ENCODE measurements around the gene KRT71.
"Not testable (repeated sequence)": the region's sequence is repeated elsewhere in the genome, so short reads cannot be mapped to it uniquely, and the experiment has no call there.

The KRT71 gene

DNA sequence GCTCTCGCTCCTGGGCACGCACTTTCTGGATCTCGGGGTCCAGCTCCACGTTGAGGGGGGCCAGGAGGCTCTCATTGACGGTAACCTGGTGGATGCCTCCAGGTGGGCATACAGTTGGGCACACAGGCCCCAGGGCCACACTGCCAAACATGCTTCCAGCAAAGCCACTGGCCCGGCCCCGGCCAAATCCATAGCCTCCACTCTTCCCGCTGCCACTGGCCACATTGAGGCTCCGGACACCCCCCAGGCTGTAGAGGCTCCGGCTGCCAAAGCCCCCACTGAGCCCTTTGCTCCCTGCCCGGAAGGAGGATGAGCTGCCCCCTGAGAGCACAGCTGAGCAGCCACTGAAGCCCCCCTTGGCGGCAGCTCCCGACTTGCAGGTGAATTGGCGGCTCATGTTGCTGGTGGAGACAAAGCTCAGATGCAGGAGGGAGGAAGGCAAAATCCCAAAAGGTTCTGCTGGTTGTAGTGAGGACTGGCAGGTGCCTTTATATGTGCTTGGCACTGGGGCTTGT is at the start of gene KRT71:
Gene KRT71 (minus strand): TSS at position 465 of the 515 bp plus-strand sequence. CDS start 68 bp downstream, at position 397.
- no peaks in the 10 kb centered on the region for H3K4me1 Mint-ChIP-seq
- H3K4me3 Mint-ChIP-seq, result no peak within 1 kb of the TSS
- no peaks in the 10 kb centered on the region for H3K36me3 Mint-ChIP-seq
- ATAC-seq (ENCODE audit: low read depth), result no peak
- DNase-seq (ENCODE audit: low spot score in 2 of 2), result no peak
- no peaks in the 10 kb centered on the region for H3K9me3 Mint-ChIP-seq
- H3K27ac Mint-ChIP-seq, result no peak within 1 kb of the TSS
- H3K27me3 Mint-ChIP-seq, result peaks cover 22% of the 10 kb centered on the region

DNA sequence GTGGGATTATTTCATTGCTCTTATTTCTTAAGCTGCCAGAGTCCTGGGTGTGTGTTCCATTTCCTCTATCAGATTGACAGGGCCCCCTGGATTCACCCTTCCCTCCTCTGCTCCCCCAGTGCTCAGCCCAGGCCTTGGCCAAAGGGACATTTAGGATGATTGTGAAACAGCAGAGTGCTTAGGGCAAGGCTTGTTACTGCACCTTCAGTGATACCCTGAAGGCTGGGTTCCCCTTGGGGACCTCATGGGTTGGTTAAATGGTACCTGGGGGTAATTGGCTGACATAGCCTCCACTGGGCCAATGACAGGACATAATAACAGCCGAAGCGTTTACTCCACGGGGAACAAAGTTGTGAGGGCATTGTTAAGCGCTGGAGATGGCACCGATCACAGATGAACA is 49.6 kb upstream of the KRT71 start:
- ATAC-seq (ENCODE audit: low read depth) (no peak), DNase-seq (ENCODE audit: low spot score in 2 of 2) (no peak)
- Mint-ChIP-seq H3K27ac (no peak overlapping the region), H3K27me3 (peaks cover 15% of the 10 kb centered on the region), H3K4me3 (no peak overlapping the region), H3K4me1 (no peaks in the 10 kb centered on the region), H3K36me3 (no peaks in the 10 kb centered on the region), H3K9me3 (no peaks in the 10 kb centered on the region)

DNA sequence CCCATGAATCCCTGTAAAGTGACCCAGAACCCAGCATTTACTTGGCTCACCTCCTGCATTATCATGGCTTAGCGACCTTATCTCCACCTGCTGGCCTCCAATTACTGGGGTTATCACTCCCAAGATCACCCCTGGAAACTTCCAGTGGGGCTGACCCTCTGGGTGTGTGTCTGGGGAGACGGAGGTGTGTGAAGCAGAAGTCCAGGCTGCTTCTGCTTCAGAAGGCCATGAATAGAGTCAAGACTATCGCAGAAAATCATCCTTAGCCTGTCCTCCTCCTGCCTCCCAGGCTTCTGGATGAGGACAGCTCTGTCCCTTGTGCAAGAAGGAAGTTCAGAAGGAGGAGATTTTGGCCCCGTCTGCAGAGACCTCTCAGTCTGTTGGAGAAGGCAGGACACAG is 48.7 kb upstream of the KRT71 start:
- no peak overlapping the region for H3K4me3 Mint-ChIP-seq
- DNase-seq (ENCODE audit: low spot score in 2 of 2) (no peak), ATAC-seq (ENCODE audit: low read depth) (no peak)
- no peaks in the 10 kb centered on the region for H3K36me3 Mint-ChIP-seq
- no peak overlapping the region for H3K27ac Mint-ChIP-seq
- H3K4me1 Mint-ChIP-seq, result no peaks in the 10 kb centered on the region
- H3K27me3 Mint-ChIP-seq, result peaks cover 15% of the 10 kb centered on the region
- no peaks in the 10 kb centered on the region for H3K9me3 Mint-ChIP-seq

DNA sequence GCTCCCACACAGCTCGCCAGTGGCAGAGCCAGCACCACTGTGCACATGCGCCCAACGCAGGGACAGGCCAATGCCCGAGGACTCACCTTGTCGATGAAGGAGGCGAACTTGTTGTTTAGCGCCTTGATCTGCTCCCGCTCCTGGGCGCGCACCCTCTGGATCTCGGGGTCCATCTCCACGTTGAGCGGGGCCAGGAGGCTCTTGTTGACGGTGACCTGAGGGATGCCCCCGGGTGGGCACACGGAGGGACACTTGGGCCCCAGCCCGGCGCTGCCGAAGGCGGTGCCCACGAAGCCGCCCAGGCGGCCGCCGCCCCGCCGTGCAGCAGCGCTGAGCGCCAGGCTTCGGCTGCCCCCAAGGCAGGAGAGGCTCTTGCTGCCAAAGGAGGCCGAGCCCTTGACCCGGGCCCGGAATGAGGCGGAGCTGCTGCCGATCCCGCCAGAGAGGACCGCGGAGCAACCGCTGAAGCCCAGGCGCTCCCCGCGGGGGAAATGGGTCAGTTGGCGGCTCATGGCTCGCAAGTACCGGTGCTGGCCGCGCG is 48.1 kb upstream of the KRT71 start, which contains the start of gene KRT72:
Gene KRT72 (minus strand): TSS at position 523 of the 541 bp plus-strand sequence. CDS start 11 bp downstream, at position 512.
- no peaks in the 10 kb centered on the region for H3K4me1 Mint-ChIP-seq
- H3K4me3 Mint-ChIP-seq, result no peak within 1 kb of the TSS

DNA sequence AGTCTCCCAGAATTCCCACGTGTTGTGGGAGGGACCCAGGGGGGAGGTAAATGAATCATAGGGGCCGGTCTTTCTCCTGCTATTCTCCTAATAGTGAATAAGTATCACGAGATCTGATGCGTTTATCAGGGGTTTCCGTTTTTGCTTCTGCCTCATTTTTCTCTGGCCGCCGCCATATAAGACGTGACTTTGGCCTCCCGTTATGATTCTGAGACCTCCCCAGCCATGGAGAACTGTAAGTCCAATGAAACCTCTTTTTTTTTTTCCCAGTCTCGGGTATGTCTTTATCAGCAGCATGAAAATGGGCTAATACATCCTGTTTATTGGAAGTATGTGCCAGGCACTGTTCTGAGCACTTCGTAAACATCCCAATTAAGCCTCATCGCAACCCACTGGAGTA is 47.5 kb upstream of the KRT71 start:
- DNase-seq (ENCODE audit: low spot score in 2 of 2), result no peak
- no peak overlapping the region for H3K4me3 Mint-ChIP-seq
- no peaks in the 10 kb centered on the region for H3K4me1 Mint-ChIP-seq
- no peaks in the 10 kb centered on the region for H3K9me3 Mint-ChIP-seq
- H3K27me3 Mint-ChIP-seq, result peaks cover 14% of the 10 kb centered on the region
- no peak for ATAC-seq (ENCODE audit: low read depth)
- H3K27ac Mint-ChIP-seq, result no peak overlapping the region
- no peaks in the 10 kb centered on the region for H3K36me3 Mint-ChIP-seq

More for the DNA sequence above, 48.1 kb upstream of the KRT71 start, which contains the start of gene KRT72:
- no peaks in the 10 kb centered on the region for H3K9me3 Mint-ChIP-seq
- no peaks in the 10 kb centered on the region for H3K36me3 Mint-ChIP-seq
- no peak for ATAC-seq (ENCODE audit: low read depth)
- H3K27ac Mint-ChIP-seq, result no peak within 1 kb of the TSS
- no peak for DNase-seq (ENCODE audit: low spot score in 2 of 2)
- peaks cover 15% of the 10 kb centered on the region for H3K27me3 Mint-ChIP-seq

DNA sequence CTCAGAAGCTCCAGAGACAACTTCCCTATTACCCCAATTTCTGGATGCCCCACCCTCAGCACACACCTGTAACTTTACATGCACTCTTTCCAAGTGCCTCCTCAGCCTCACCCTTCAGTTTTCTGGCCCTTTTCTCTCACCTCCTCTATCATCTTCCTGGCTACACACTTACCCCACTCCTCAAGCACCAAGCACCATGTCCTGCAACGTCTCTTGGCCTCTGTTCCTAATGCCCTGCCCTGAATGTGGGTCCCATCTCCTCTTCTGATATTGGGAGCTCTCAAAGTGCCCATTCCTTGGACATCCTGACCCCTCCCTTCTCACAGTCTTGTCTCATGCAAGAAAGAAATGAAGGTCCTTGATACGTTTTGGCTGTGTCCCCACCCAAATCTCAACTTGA is 47.1 kb upstream of the KRT71 start:
- no peak for ATAC-seq (ENCODE audit: low read depth)
- no peaks in the 10 kb centered on the region for H3K9me3 Mint-ChIP-seq
- H3K4me1 Mint-ChIP-seq, result no peaks in the 10 kb centered on the region
- H3K4me3 Mint-ChIP-seq, result no peak overlapping the region
- H3K27ac Mint-ChIP-seq, result no peak overlapping the region
- H3K27me3 Mint-ChIP-seq, result peaks cover 14% of the 10 kb centered on the region
- H3K36me3 Mint-ChIP-seq, result no peaks in the 10 kb centered on the region
- DNase-seq (ENCODE audit: low spot score in 2 of 2), result no peak

DNA sequence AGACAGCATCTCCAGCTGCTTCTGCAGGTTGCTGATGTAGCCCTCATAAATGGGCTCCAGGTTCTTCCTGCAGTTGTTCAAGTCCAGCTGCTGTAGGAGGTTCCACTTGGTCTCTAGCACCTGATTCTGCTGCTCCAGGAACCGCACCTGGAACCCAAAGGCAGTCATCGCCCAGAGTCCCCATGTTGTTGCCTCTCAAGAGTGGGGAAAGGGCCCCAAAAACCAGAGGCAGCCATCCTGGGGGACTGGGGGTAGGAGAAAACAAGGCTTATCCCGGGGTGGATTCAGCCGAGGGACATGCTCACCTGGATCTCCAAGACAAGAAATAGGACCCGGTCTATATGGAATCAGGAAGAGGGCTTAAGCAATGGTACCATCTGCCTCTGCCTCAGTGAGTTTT is 46.0 kb upstream of the KRT71 start:
- DNase-seq (ENCODE audit: low spot score in 2 of 2) (no peak), ATAC-seq (ENCODE audit: low read depth) (no peak)
- H3K4me3 Mint-ChIP-seq, result no peak overlapping the region
- no peaks in the 10 kb centered on the region for H3K4me1 Mint-ChIP-seq
- H3K9me3 Mint-ChIP-seq, result no peaks in the 10 kb centered on the region
- H3K27ac Mint-ChIP-seq, result no peak overlapping the region
- H3K36me3 Mint-ChIP-seq, result no peaks in the 10 kb centered on the region
- peaks cover 14% of the 10 kb centered on the region for H3K27me3 Mint-ChIP-seq

DNA sequence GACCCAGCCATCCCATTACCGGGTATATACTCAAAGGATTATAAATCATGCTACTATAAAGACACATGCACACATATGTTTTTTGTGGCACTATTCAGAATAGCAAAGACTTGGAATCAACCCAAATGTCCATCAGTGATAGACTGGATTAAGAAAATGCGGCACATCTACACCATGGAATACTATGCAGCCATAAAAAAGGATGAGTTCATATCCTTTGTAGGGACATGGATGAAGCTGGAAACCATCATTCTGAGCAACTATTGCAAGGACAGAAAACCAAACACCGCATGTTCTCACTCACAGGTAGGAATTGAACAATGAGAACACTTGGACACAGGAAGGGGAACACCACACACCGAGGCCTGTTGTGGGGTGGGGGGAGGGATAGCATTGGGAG is 41.3 kb upstream of the KRT71 start:
- H3K4me1 Mint-ChIP-seq; H3K9me3 Mint-ChIP-seq; H3K36me3 Mint-ChIP-seq; H3K27ac Mint-ChIP-seq; H3K4me3 Mint-ChIP-seq; ATAC-seq (ENCODE audit: low read depth); DNase-seq (ENCODE audit: low spot score in 2 of 2): not testable (repeated sequence)
- peaks cover 19% of the 10 kb centered on the region for H3K27me3 Mint-ChIP-seq

DNA sequence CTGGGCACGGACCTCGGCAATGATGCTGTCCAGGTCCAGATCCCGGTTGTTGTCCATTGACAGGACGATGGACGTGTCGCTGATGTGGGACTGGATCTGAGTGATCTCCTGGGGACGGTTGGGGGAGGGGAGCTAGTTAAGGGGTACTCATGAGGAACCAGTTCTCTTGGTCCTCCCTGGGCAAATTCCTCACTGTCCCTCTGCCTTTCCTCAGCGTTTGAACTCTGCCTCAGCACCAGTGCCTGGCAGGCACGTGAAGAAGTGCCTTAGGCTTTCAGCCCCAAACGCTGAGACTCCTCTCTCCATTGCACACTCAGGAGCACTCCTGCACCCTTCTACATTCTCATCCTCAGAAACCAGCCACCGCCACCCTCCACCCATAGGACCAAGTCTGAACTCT is 38.6 kb upstream of the KRT71 start:
- Mint-ChIP-seq H3K36me3 (no peaks in the 10 kb centered on the region), H3K4me1 (no peaks in the 10 kb centered on the region), H3K27me3 (peaks cover 15% of the 10 kb centered on the region)

DNA sequence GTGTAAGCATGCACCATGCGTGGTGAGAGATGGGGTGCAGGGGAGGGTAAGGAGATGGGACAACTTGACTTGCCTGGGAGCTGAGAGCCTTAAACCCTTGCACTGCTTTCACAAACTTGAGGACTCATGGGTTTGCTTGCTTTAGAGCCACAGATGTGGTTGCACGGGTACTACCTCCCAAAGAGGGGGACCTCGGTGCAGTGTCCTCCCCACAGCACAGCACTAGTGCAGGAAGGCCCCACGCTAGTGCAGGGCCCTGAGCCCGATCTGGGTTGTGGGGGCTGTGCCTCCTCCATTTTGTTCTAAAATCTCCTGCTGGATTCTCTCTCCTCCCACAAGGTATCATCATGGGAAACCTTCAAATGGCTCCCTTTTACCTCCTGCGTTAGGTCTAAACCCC is 37.1 kb upstream of the KRT71 start:
- no peaks in the 10 kb centered on the region for H3K9me3 Mint-ChIP-seq
- H3K27me3 Mint-ChIP-seq, result peaks cover 14% of the 10 kb centered on the region
- ATAC-seq (ENCODE audit: low read depth) (no peak), DNase-seq (ENCODE audit: low spot score in 2 of 2) (no peak)
- no peak overlapping the region for H3K4me3 Mint-ChIP-seq
- H3K36me3 Mint-ChIP-seq, result no peaks in the 10 kb centered on the region
- no peak overlapping the region for H3K27ac Mint-ChIP-seq
- no peaks in the 10 kb centered on the region for H3K4me1 Mint-ChIP-seq

More for the DNA sequence above, 38.6 kb upstream of the KRT71 start:
- Mint-ChIP-seq H3K4me3 (no peak overlapping the region), H3K9me3 (no peaks in the 10 kb centered on the region), H3K27ac (no peak overlapping the region)
- DNase-seq (ENCODE audit: low spot score in 2 of 2) (no peak), ATAC-seq (ENCODE audit: low read depth) (no peak)

DNA sequence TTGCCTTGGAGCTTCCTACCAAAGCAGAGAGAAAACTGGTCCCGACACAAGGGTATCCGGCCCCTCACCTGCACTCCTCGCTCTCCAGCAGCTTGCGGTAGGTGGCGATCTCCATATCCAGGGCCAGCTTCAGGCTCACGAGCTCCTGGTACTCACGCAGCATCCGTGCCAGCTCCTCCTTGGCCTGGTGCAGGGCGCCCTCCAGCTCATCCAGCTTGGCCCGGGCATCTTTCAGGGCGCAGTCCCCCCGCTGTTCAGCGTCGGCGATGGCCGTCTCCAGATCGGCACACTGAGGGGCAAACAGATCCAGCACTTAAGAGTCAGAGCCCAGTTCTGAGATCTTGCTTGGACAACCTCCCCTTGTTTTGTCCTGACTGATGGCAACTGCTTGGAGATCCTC is 34.6 kb upstream of the KRT71 start:
- H3K36me3 Mint-ChIP-seq, result no peaks in the 10 kb centered on the region
- H3K27ac Mint-ChIP-seq, result no peak overlapping the region
- no peaks in the 10 kb centered on the region for H3K4me1 Mint-ChIP-seq
- DNase-seq (ENCODE audit: low spot score in 2 of 2) (no peak), ATAC-seq (ENCODE audit: low read depth) (no peak)
- no peaks in the 10 kb centered on the region for H3K9me3 Mint-ChIP-seq
- H3K27me3 Mint-ChIP-seq, result peaks cover 8% of the 10 kb centered on the region
- H3K4me3 Mint-ChIP-seq, result no peak overlapping the region

DNA sequence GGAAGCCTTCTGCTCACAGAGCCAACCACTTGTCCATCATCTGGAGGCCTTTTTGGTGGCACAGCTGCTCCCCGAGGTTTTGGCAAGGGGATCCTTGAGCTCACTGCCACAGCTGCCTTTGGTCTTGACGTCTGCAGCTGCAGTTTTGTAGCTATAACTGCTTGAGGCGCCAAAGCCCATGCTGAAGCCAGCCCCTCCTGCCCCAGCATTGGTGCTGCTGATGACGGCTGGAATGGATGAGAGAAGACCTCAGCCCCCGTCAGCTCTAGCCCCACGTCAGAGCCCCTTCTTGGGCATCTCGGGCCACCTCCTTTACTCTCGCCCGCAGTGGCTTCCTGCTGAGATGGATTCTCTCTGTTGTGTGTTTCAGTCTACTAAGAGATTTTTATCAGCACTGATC is 33.0 kb upstream of the KRT71 start:
- Mint-ChIP-seq H3K36me3 (no peaks in the 10 kb centered on the region), H3K27me3 (peaks cover 9% of the 10 kb centered on the region), H3K27ac (no peak overlapping the region), H3K4me3 (no peak overlapping the region), H3K4me1 (no peaks in the 10 kb centered on the region), H3K9me3 (no peaks in the 10 kb centered on the region)
- DNase-seq (ENCODE audit: low spot score in 2 of 2), result no peak
- no peak for ATAC-seq (ENCODE audit: low read depth)

DNA sequence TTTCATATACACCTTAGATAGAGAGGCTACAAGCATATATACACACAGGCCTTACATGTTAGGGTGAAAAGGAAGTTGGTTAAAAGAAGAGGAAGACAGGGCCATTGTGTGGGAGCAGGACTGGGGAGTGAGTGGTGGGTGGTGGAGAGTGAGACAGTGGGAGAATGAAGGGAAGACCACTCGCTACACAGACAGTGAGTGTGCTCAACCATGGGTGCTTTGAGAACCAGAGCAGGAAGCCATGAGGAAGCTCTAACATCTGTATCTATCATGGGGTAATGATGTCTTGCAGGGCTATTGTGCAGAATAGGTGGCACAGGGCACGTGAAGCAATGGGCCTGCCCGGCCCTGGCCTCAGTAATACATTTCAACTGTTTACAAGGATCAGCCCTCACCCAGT is 32.1 kb upstream of the KRT71 start:
- no peak for ATAC-seq (ENCODE audit: low read depth)
- Mint-ChIP-seq H3K27me3 (peaks cover 7% of the 10 kb centered on the region), H3K27ac (no peak overlapping the region), H3K36me3 (no peaks in the 10 kb centered on the region), H3K9me3 (no peaks in the 10 kb centered on the region), H3K4me3 (no peak overlapping the region), H3K4me1 (no peaks in the 10 kb centered on the region)
- no peak for DNase-seq (ENCODE audit: low spot score in 2 of 2)

DNA sequence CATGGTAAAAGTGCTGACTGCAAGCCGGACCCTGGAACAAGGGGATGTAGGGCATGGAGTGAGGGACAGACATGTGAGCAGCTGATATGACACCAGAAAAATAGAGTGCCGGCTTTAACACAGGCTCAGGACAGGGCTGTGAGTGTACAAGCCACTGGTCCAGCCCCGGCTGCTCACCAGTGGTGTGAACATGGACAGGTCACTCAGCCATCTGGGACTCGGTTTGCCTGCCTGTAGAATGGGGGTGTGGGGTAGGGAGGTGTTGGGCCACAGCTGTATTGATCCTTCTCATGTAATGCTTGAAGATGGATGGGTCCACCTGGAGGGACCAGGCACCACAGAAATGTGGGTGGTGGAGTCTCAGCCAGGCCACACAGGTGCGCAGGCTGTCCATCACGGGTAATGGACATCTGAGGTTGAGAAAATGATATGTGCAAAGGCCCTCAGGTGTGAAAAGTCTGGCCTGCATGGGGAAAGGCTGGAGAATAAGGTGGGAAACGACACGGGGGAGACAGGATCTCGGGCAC is 31.3 kb upstream of the KRT71 start:
- ATAC-seq (ENCODE audit: low read depth), result no peak
- peaks cover 7% of the 10 kb centered on the region for H3K27me3 Mint-ChIP-seq
- H3K4me3 Mint-ChIP-seq, result no peak overlapping the region
- H3K27ac Mint-ChIP-seq, result no peak overlapping the region
- DNase-seq (ENCODE audit: low spot score in 2 of 2), result no peak
- H3K36me3 Mint-ChIP-seq, result no peaks in the 10 kb centered on the region
- H3K4me1 Mint-ChIP-seq, result no peaks in the 10 kb centered on the region
- no peaks in the 10 kb centered on the region for H3K9me3 Mint-ChIP-seq

DNA sequence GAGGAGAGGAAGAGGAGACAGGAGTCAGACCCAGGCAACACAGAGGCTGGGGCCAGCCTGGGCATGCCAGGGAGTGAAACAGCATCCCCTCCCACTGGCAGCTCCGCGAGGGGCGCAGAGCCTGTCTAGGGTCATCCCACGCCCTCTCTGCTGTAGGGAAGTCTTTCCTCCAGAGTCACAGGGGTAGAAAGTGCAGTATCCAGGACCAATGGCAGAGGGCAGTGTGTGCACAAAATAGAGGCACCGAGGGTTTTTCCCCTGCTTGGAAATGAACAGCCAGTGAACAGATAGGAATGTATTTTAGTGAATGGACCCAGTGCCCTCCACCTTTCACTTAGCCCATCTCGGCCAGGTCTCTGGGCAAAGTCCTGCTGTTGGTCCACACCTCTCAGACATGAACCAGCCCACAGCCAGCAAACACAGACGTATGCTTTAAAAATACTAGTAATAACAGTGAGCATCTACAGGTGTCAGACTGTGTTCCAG is 30.1 kb upstream of the KRT71 start:
- H3K36me3 Mint-ChIP-seq, result no peaks in the 10 kb centered on the region
- H3K4me1 Mint-ChIP-seq, result no peaks in the 10 kb centered on the region
- ATAC-seq (ENCODE audit: low read depth), result peak; percentile 53
- H3K4me3 Mint-ChIP-seq, result no peak overlapping the region
- H3K9me3 Mint-ChIP-seq, result no peaks in the 10 kb centered on the region
- H3K27ac Mint-ChIP-seq, result no peak overlapping the region
- H3K27me3 Mint-ChIP-seq, result peaks cover 7% of the 10 kb centered on the region
- DNase-seq (ENCODE audit: low spot score in 2 of 2), result no peak
